Activated naive CD8-positive, alpha-beta T cell treated with anti-CD3 and anti-CD28 coated beads, Interleukin-2, amount 10 ng/mL, durations not matched to agents 7 days and 5 days (primary cell): Measurements from ENCODE around the gene FMN2. TPM values are rescaled to one million over a fixed set of nuclear protein-coding genes. Genes with fewer than 3 reads are reported as not detected.
A peak's percentile ranks its signal among the peaks of the same experiment; 100 is the strongest.

ENCODE experiments used
- ATAC-seq: fragments of 150-1000 bp; cut with Tn5 transposase; one replicate; pipeline ENCODE4 v1.10.0; 2021; ENCODE audit warnings: low read depth, moderate library complexity
- POLR2A ChIA-PET: fragments of 350-600 bp; sonication (Branson Sonifier 250); formaldehyde crosslinking; loops from one replicate; lab custom pipeline; 2021; ENCODE audit warnings: antibody characterized with exemption; lab: Charles Lee
- DNase-seq: peaks from one replicate; pipeline ENCODE4 v3.0.0; 2021
- H3K27ac Mint-ChIP-seq: one replicate; pipeline ENCODE4 v1.8.0; 2022; ENCODE audit warnings: mild to moderate bottlenecking, mixed read lengths
- H3K27me3 Mint-ChIP-seq: one replicate; pipeline ENCODE4 v1.8.0; 2022; ENCODE audit warnings: mild to moderate bottlenecking, moderate library complexity, mixed read lengths
- H3K36me3 Mint-ChIP-seq: one replicate; pipeline ENCODE4 v1.8.0; 2021; ENCODE audit warnings: mild to moderate bottlenecking, mixed read lengths
- H3K4me1 Mint-ChIP-seq: one replicate; pipeline ENCODE4 v1.8.0; 2021; ENCODE audit warnings: mixed read lengths
- H3K4me3 Mint-ChIP-seq: one replicate; pipeline ENCODE4 v1.8.0; 2022; ENCODE audit warnings: mild to moderate bottlenecking, moderate library complexity, mixed read lengths
- H3K9me3 Mint-ChIP-seq: one replicate; pipeline ENCODE4 v1.8.0; 2021; ENCODE audit warnings: mixed read lengths
- total RNA-seq, 2 experiments: library from RNA; stranded (reverse); gene quantifications; one replicate each; pipeline ENCODE4 v1.2.3, GENCODE V29; 2021

FMN2 gene
- total RNA-seq, 2 experiments from 2014 or later: not detected

GRCh38 chr1:240465531-240465940 is 373.9 kb downstream of the FMN2 start:
- Mint-ChIP-seq H3K27me3 (no peaks in the 10 kb centered on the region), H3K9me3 (no peaks in the 10 kb centered on the region), H3K27ac (no peak overlapping the region), H3K4me3 (no peak overlapping the region), H3K36me3 (no peaks in the 10 kb centered on the region), H3K4me1 (peaks cover 2% of the 10 kb centered on the region)
- POLR2A ChIA-PET: no interaction called here
- DNase-seq (no peak), ATAC-seq (no peak)

DNA sequence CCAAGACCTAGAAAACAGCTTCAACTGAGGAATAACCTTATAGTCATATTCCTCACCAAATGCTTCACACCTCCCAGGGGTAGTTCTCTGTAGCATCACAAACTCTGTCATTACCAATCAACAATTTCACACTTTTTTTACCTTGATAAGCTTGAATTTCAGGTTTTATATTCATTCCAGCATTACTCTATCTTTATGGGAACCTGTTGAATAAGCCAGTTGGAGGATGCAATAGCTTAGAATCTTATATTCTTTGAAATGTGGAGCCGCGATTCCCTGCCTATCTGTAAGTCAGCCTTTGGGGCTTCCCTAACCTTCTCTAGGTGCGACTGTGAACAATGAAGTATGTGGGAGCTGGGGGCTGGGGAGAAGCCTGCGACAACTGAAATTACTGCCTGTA is 374.8 kb downstream of the FMN2 start:
- no peak for ATAC-seq
- POLR2A ChIA-PET: no interaction called here

GRCh38 chr1:240467895-240468294 is 376.2 kb downstream of the FMN2 start:
- ATAC-seq: no peak
- no peaks in the 10 kb centered on the region for H3K27me3 Mint-ChIP-seq
- no peaks in the 10 kb centered on the region for H3K36me3 Mint-ChIP-seq
- no peaks in the 10 kb centered on the region for H3K9me3 Mint-ChIP-seq
- H3K4me3 Mint-ChIP-seq: no peak overlapping the region
- DNase-seq: no peak
- peaks cover 2% of the 10 kb centered on the region for H3K4me1 Mint-ChIP-seq
- POLR2A ChIA-PET: no interaction called here
- no peak overlapping the region for H3K27ac Mint-ChIP-seq

More for the DNA sequence above, 374.8 kb downstream of the FMN2 start:
- Mint-ChIP-seq H3K4me3 (no peak overlapping the region), H3K4me1 (peaks cover 2% of the 10 kb centered on the region), H3K9me3 (no peaks in the 10 kb centered on the region), H3K27me3 (no peaks in the 10 kb centered on the region), H3K36me3 (no peaks in the 10 kb centered on the region), H3K27ac (no peak overlapping the region)
- DNase-seq: no peak

DNA sequence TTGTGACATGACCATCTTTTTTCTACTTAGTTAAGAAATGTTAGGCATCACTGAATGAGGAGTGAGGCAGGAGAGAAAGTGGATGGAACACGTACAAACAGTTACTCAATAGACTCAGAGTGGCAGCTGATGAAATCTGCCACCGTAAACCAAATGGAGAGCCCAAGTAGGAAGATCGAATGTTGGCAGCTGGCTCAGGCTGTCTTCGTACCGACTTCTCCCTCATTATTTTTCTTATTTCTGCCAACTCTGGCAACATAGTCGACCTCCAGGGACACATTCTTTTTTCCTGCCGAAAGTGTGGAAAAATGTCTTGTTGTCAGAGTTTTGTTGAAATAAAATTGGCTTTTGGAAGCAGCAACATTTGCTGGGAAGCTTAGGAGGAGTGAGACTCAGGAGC is 377.0 kb downstream of the FMN2 start:
- POLR2A ChIA-PET: no interaction called here
- H3K27me3 Mint-ChIP-seq: no peaks in the 10 kb centered on the region
- no peaks in the 10 kb centered on the region for H3K9me3 Mint-ChIP-seq
- DNase-seq (no peak), ATAC-seq (no peak)
- H3K27ac Mint-ChIP-seq: no peak overlapping the region
- no peak overlapping the region for H3K4me3 Mint-ChIP-seq
- no peaks in the 10 kb centered on the region for H3K36me3 Mint-ChIP-seq
- H3K4me1 Mint-ChIP-seq: peaks cover 2% of the 10 kb centered on the region

- ATAC-seq: no peak
- POLR2A ChIA-PET: no interaction called here
- Mint-ChIP-seq H3K27ac (no peak overlapping the region), H3K27me3 (no peaks in the 10 kb centered on the region), H3K4me1 (no peaks in the 10 kb centered on the region), H3K36me3 (no peaks in the 10 kb centered on the region), H3K9me3 (peaks cover 2% of the 10 kb centered on the region), H3K4me3 (no peak overlapping the region)
- no peak for DNase-seq
Observed at GRCh38 chr1:240474133-240474614, 382.5 kb downstream of the FMN2 start.

- H3K4me1 Mint-ChIP-seq: no peaks in the 10 kb centered on the region
- DNase-seq (no peak), ATAC-seq (no peak)
- peaks cover 2% of the 10 kb centered on the region for H3K9me3 Mint-ChIP-seq
- no peaks in the 10 kb centered on the region for H3K27me3 Mint-ChIP-seq
- no peaks in the 10 kb centered on the region for H3K36me3 Mint-ChIP-seq
- no peak overlapping the region for H3K4me3 Mint-ChIP-seq
- POLR2A ChIA-PET: no interaction called here
- no peak overlapping the region for H3K27ac Mint-ChIP-seq
Observed at GRCh38 chr1:240475832-240476231, 384.1 kb downstream of the FMN2 start.

GRCh38 chr1:240478536-240478935 is 386.9 kb downstream of the FMN2 start:
- no peak overlapping the region for H3K27ac Mint-ChIP-seq
- ATAC-seq (no peak), DNase-seq (no peak)
- no peak overlapping the region for H3K4me3 Mint-ChIP-seq
- no peaks in the 10 kb centered on the region for H3K4me1 Mint-ChIP-seq
- no peaks in the 10 kb centered on the region for H3K36me3 Mint-ChIP-seq
- POLR2A ChIA-PET: no interaction called here
- H3K27me3 Mint-ChIP-seq: no peaks in the 10 kb centered on the region
- H3K9me3 Mint-ChIP-seq: peaks cover 2% of the 10 kb centered on the region

DNA sequence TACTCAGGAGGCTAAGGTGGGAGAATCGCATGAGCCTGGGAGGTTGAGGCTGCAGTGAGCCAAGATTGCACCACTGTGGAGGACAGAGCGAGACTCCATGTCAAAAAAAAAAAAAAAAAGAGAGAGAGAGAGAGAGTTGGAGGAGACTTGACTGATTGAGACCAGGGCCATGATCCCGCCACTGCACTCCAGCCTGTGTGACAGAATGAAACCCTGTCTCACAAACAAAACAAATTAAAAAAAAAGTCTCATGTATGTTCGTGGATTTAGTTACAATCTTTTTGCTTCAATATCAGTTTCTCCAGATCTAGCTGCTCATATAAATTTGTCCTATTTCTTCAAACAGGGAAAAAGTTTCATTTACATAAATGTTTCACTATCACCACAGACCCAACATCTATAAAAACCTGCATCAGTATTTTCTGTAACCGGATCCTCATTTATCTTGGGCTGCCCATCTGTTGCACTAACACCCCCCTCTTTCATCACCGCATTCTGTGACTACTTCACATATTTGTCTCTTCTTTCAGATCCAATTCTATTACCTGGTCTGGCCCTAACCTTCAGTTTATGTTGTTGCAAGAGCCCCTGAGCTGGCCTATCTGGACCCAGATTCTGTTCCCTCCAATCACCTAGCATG is 393.2 kb downstream of the FMN2 start:
- Mint-ChIP-seq H3K4me1 (no peaks in the 10 kb centered on the region), H3K4me3 (no peak overlapping the region), H3K27me3 (peaks cover 5% of the 10 kb centered on the region), H3K9me3 (no peaks in the 10 kb centered on the region), H3K36me3 (no peaks in the 10 kb centered on the region), H3K27ac (no peak overlapping the region)
- POLR2A ChIA-PET: no interaction called here
- ATAC-seq (no peak), DNase-seq (no peak)

GRCh38 chr1:240486611-240487010 is 394.9 kb downstream of the FMN2 start:
- H3K27me3 Mint-ChIP-seq: peaks cover 5% of the 10 kb centered on the region
- DNase-seq (no peak), ATAC-seq (no peak)
- H3K4me1 Mint-ChIP-seq: no peaks in the 10 kb centered on the region
- no peaks in the 10 kb centered on the region for H3K9me3 Mint-ChIP-seq
- H3K27ac Mint-ChIP-seq: no peak overlapping the region
- POLR2A ChIA-PET: no interaction called here
- no peak overlapping the region for H3K4me3 Mint-ChIP-seq
- H3K36me3 Mint-ChIP-seq: no peaks in the 10 kb centered on the region

GRCh38 chr1:240487493-240487892 is 395.8 kb downstream of the FMN2 start:
- Mint-ChIP-seq H3K27ac (no peak overlapping the region), H3K36me3 (no peaks in the 10 kb centered on the region), H3K9me3 (no peaks in the 10 kb centered on the region), H3K4me1 (no peaks in the 10 kb centered on the region), H3K27me3 (peaks cover 5% of the 10 kb centered on the region), H3K4me3 (no peak overlapping the region)
- ATAC-seq (no peak), DNase-seq (no peak)
- POLR2A ChIA-PET: no interaction called here

GRCh38 chr1:240491156-240491555 is 399.5 kb downstream of the FMN2 start:
- H3K36me3 Mint-ChIP-seq: no peaks in the 10 kb centered on the region
- H3K4me1 Mint-ChIP-seq: no peaks in the 10 kb centered on the region

GRCh38 chr1:240491796-240492195 is 400.1 kb downstream of the FMN2 start:
- Mint-ChIP-seq H3K4me1 (no peaks in the 10 kb centered on the region), H3K36me3 (no peaks in the 10 kb centered on the region), H3K4me3 (no peak overlapping the region), H3K9me3 (no peaks in the 10 kb centered on the region), H3K27ac (no peak overlapping the region), H3K27me3 (peaks cover 7% of the 10 kb centered on the region)
- POLR2A ChIA-PET: no interaction called here
- ATAC-seq: no peak
- no peak for DNase-seq

More at GRCh38 chr1:240491156-240491555, 399.5 kb downstream of the FMN2 start:
- Mint-ChIP-seq H3K4me3 (no peak overlapping the region), H3K27ac (no peak overlapping the region), H3K9me3 (no peaks in the 10 kb centered on the region), H3K27me3 (peaks cover 7% of the 10 kb centered on the region)
- DNase-seq (no peak), ATAC-seq (no peak)
- POLR2A ChIA-PET: no interaction called here

DNA sequence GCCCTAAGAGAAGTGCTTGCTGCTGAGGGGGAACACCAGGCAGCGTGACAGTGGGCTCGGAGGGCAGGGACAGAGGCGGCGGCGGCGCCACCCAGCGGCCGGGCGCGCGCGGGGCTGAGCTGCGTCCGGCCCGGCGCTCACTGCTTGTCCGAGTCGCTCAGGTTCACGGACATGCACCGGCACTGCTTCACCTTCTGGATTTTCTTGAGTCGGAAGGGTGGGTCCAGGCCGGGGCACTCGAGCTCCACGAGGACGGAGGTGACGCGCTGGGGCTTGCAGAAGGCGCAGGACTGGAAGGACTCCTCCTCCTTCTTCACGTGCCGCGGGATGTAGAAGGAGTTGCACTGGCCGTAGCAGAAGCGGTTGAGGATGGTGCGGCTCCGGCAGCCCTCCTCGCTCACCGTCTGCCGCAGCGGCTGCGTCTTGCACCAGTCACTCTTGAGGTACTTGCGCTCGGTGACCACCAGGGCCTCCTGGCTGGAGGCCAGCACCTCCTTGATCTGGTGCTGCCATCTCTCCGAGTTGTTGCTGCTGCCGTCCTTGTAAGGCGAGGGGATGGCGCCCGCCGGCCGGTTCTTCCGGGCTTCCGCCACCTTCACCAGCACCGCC is 401.3 kb downstream of the FMN2 start:
- no peaks in the 10 kb centered on the region for H3K4me1 Mint-ChIP-seq
- POLR2A ChIA-PET: no interaction called here
- ATAC-seq (peak; percentile 36), DNase-seq (no peak)
- no peaks in the 10 kb centered on the region for H3K36me3 Mint-ChIP-seq
- H3K27me3 Mint-ChIP-seq: peaks cover 5% of the 10 kb centered on the region
- peak overlapping the region; percentile 19 for H3K4me3 Mint-ChIP-seq
- no peaks in the 10 kb centered on the region for H3K9me3 Mint-ChIP-seq
- no peak overlapping the region for H3K27ac Mint-ChIP-seq

DNA sequence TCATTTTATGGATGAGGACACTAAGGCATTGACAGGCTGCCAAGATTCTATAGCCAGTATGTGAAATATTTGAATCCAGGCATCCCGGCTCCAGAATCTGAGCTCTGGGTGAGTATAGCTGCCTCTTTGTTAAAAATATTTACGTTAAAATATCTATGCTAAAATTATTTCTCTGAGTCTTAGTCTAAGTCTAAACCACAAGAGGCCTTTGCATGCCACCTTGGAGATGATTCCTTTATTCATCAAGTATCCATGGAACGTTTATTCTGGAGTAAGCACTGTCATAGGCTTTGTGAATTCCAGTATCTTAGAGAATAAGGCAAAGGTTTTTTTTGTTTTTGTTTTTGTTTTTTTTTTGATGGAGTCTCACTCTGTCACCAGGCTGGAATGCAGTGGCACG is 403.9 kb downstream of the FMN2 start:
- no peak for ATAC-seq
- Mint-ChIP-seq H3K4me3 (no peak overlapping the region), H3K9me3 (no peaks in the 10 kb centered on the region), H3K27me3 (peaks cover 5% of the 10 kb centered on the region), H3K4me1 (no peaks in the 10 kb centered on the region), H3K27ac (no peak overlapping the region), H3K36me3 (no peaks in the 10 kb centered on the region)
- POLR2A ChIA-PET: no interaction called here
- no peak for DNase-seq
